Panc1 (cell line): Measurements from ENCODE around the gene BRCA1. TPM values are rescaled to one million over a fixed set of nuclear protein-coding genes. Genes with fewer than 3 reads are reported as not detected.
A peak's percentile ranks its signal among the peaks of the same experiment; 100 is the strongest.

Experiments
- ATAC-seq: fragments of 200-7000 bp; cut with Tn5 transposase; 2 replicates; pipeline ENCODE4 v1.9.1; 2020; ENCODE audit warnings: mild to moderate bottlenecking, moderate library complexity
- BruUV-seq: library from RNA; stranded (reverse); fragments of 400-500 nt; replicated peaks from 2 replicates; lab custom pipeline; 2021; lab: Mats Ljungman, UMichigan
- CTCF ChIA-PET: fragments of 300-600 bp; sonication (Branson Sonifier 250); formaldehyde crosslinking; loops from one replicate; lab custom pipeline; 2022; ENCODE audit warnings: antibody characterized with exemption; lab: Charles Lee
- POLR2A ChIA-PET: fragments of 300-600 bp; sonication (Branson Sonifier 250); formaldehyde crosslinking; loops from one replicate; lab custom pipeline; 2022; ENCODE audit warnings: antibody characterized with exemption; lab: Charles Lee
- DNase-seq: peaks from one replicate; pipeline ENCODE4 v3.0.0-alpha.2; 2010; ENCODE audit warnings: low read depth, low spot score
- H3K27ac ChIP-seq: 2 replicates; pipeline ENCODE4 v1.5.1; 2011; ENCODE audit warnings: mild to moderate bottlenecking, low read length, inconsistent platforms
- H3K27me3 ChIP-seq: fragments of 200-500 bp; sonication (Bioruptor generic); 2 replicates; pipeline ENCODE4 v1.6.0; 2014; ENCODE audit warnings: low read length, inconsistent platforms; ENCODE audit not compliant: control insufficient read depth, insufficient read depth
- H3K36me3 ChIP-seq: fragments of 200-500 bp; sonication (Bioruptor generic); 2 replicates; pipeline ENCODE4 v1.5.1; 2014; ENCODE audit warnings: inconsistent platforms, mild to moderate bottlenecking, low read length, moderate library complexity; ENCODE audit not compliant: control insufficient read depth, insufficient read depth
- H3K4me1 ChIP-seq: 2 replicates; pipeline ENCODE4 v1.5.1; 2011; ENCODE audit warnings: inconsistent platforms, mild to moderate bottlenecking, low read length, moderate library complexity; ENCODE audit not compliant: control insufficient read depth, insufficient read depth
- H3K4me3 ChIP-seq, 2 experiments: 2 replicates each; pipeline ENCODE4 v1.5.1; 2011 to 2012; ENCODE audit warnings: low read depth in 2 of 2, low read length in 2 of 2, mild to moderate bottlenecking in 2 of 2, inconsistent platforms in 1 of 2, moderate library complexity in 1 of 2
- H3K9me3 ChIP-seq: fragments of 200-500 bp; sonication (Bioruptor generic); 2 replicates; pipeline ENCODE4 v1.5.1; 2014; ENCODE audit warnings: low read depth, mild to moderate bottlenecking, inconsistent platforms, low read length, moderate library complexity; ENCODE audit not compliant: control insufficient read depth, insufficient read depth
- CTCF ChIP-seq: fragments of 450-650 bp; IDR thresholded peaks from 2 replicates; pipeline ENCODE4 v1.5.1; 2017; ENCODE audit warnings: mild to moderate bottlenecking
- POLR2AphosphoS5 ChIP-seq: IDR thresholded peaks from 2 replicates; pipeline ENCODE4 v1.6.1; 2012; ENCODE audit warnings: mild to moderate bottlenecking, low read depth, low read length, moderate library complexity
- REST ChIP-seq, 2 experiments: IDR thresholded peaks; 2 replicates each; pipeline ENCODE4 v1.6.1; 2011 to 2012; ENCODE audit warnings: low read depth in 2 of 2, control low read depth in 1 of 2, low read length in 1 of 2, mild to moderate bottlenecking in 1 of 2, moderate library complexity in 1 of 2; ENCODE audit not compliant: insufficient read depth in 1 of 2
- SIN3A ChIP-seq: IDR thresholded peaks from 2 replicates; pipeline ENCODE4 v1.6.1; 2012; ENCODE audit warnings: low read depth, mild to moderate bottlenecking, low read length, moderate library complexity, borderline replicate concordance; ENCODE audit not compliant: insufficient read depth
- TCF7L2 ChIP-seq: IDR thresholded peaks from 2 replicates; pipeline ENCODE4 v1.6.1; 2011; ENCODE audit warnings: mild to moderate bottlenecking, low read depth, low read length, inconsistent platforms
- in situ Hi-C: cut with HindIII; loops from 2 replicates; pipeline ENCODE4 v1.10.0; 2016; ENCODE audit warnings: low sequenced_read_pairs, low pct_unique_long_range_greater_than_20kb
- intact Hi-C: fragments of 100-400 bp; cut with micrococcal nuclease; formaldehyde crosslinking; loops from one replicate; pipeline ENCODE4 v1.10.0; 2022; ENCODE audit not compliant: unreplicated experiment
- total RNA-seq: library from RNA; stranded (reverse); gene quantifications from one replicate; pipeline ENCODE4 v1.2.1, GENCODE V29; 2021; ENCODE audit not compliant: unreplicated experiment

The BRCA1 gene
- total RNA-seq, 1 experiment from 2014 or later: 29.9 TPM

GRCh38 chr17:42999003-42999525 is 126.1 kb downstream of the BRCA1 start:
- peaks cover 17% of the 10 kb centered on the region for H3K36me3 ChIP-seq
- H3K4me1 ChIP-seq: peaks cover 19% of the 10 kb centered on the region
- POLR2A ChIA-PET: no interaction called here
- peak overlapping the region; percentile 79 to 96 for H3K4me3 ChIP-seq
- peak overlapping the region; percentile 92 for H3K27ac ChIP-seq
- no peak for DNase-seq
- ATAC-seq: no peak
- CTCF ChIA-PET: no interaction called here
- TF ChIP-seq REST (IDR thresholded peaks at IDR 0.05; ENCODE audit: insufficient read depth in 1 of 2, low read depth in 2 of 2, low read length in 1 of 2): no peak
- no peak for TF ChIP-seq SIN3A
- TF ChIP-seq TCF7L2: no peak
- H3K27me3 ChIP-seq: no peaks in the 10 kb centered on the region
- H3K9me3 ChIP-seq: no peaks in the 10 kb centered on the region
- BruUV-seq: no TSS peak
- in situ Hi-C loops (no loop called here), intact Hi-C loops (no loop called here)

GRCh38 chr17:42997984-42998938 is 126.9 kb downstream of the BRCA1 start, which contains the start of gene RPL27:
Gene RPL27 (plus strand): TSS chr17:42998419. CDS start chr17:42998751, 332 bp downstream.
- ChIA-PET POLR2A (interaction anchor here (0.6 to 1.2 kb wide), 6 partner anchors 9 to 321 kb away, joined by 3 to 9 read pairs (median 4); partner anchors contain the start of genes IFI35, PTGES3L and RUNDC1), CTCF (interaction anchor here (0.6 to 0.7 kb wide), 3 partner anchors 9 to 60 kb away, joined by 3 read pairs; no protein-coding TSS in a partner anchor)
- Histone ChIP-seq H3K27me3 (no peaks in the 10 kb centered on the region), H3K36me3 (peaks cover 17% of the 10 kb centered on the region), H3K4me3 (peak within 1 kb of the TSS; percentile 79 to 96), H3K9me3 (no peaks in the 10 kb centered on the region), H3K4me1 (peaks cover 19% of the 10 kb centered on the region), H3K27ac (peak within 1 kb of the TSS; percentile 92)
- in situ Hi-C loops: no loop called here
- ATAC-seq: peak; percentile 98
- TSS peak; percentile 93 for BruUV-seq
- TF ChIP-seq TCF7L2 (peak; percentile 73), SIN3A (0 out of 2 replicates have a peak, but pooled peaks have one; percentile 42), POLR2AphosphoS5 (peak; percentile 90), CTCF (peak; percentile 76), REST (IDR thresholded peaks at IDR 0.05; ENCODE audit: insufficient read depth in 1 of 2, low read depth in 2 of 2, low read length in 1 of 2) (no peak)
- intact Hi-C loops: no loop called here
- DNase-seq: peak; percentile 94
